Head of caudate nucleus (tissue), 42 donors: ENCODE results near the gene SOHLH1.

Source experiments
- DNase-seq, 42 donors: peaks; one replicate each; pipeline versions ENCODE4 v3.0.0 to v3.0.0-alpha.2; 2020 to 2021; ENCODE audit warnings: mixed read lengths in 7 of 42
- intact Hi-C: fragments of 100-400 bp; cut with DNase I; formaldehyde crosslinking; loops from one replicate; pipeline ENCODE4 v1.15.0; 2022

The SOHLH1 gene, protein sequence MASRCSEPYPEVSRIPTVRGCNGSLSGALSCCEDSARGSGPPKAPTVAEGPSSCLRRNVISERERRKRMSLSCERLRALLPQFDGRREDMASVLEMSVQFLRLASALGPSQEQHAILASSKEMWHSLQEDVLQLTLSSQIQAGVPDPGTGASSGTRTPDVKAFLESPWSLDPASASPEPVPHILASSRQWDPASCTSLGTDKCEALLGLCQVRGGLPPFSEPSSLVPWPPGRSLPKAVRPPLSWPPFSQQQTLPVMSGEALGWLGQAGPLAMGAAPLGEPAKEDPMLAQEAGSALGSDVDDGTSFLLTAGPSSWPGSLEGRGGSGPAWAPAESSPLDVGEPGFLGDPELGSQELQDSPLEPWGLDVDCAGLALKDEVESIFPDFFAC

DNA sequence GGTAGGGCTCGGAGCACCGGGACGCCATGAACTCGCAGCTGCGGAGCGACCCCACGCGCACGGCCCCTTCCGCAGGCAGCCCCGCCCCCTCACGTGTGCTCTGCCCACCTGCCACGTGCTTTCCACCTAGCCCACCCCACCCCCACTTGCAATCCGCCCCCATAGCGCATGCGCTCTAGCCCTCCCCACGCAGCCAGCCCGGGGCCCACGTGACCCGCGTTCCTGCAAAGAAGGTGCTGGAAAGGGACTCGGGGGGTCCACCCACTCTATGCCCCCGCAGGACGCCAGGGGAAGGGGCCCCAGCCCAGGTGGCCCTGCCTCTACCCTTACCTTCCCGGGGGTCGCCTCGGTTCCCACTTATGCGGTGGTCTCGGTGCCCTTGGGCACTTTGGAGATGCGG, at the start of gene SOHLH1:
TSS of gene SOHLH1 (minus strand) at position 42 of the 400 bp plus-strand sequence. CDS start at position 28, 14 bp downstream.
- intact Hi-C loops, result no loop called here
- DNase-seq, result peak in 1 of 42 donors; percentile 34

- intact Hi-C loops, result no loop called here
- DNase-seq, result no peak
Observed at GRCh38 chr9:135748676-135749075, 49.4 kb upstream of the SOHLH1 start.

- intact Hi-C loops, result no loop called here
- no peak for DNase-seq
Observed at GRCh38 chr9:135747311-135747710, 48.0 kb upstream of the SOHLH1 start.

DNA sequence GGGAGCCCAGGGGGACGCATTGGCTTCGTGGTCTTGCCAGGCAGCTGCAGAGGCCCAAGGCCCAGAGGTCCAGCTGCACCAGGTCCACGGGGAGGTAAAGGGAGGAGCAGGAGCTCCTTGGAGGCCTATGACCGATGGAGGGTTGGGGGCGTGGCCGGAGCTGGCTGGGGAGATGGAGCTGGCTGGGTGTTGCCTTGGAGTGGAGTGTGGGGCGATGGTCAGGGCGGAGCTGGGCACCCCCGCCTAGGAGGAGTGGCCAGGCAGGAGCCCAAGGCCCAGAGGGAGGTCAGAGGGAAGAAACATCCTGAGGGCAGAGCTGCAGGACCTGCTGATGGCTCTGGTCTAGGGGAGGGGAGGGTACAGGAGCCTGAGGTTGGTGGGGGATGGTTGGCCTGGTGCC, 47.3 kb upstream of the SOHLH1 start:
- intact Hi-C loops, result no loop called here
- no peak for DNase-seq

DNA sequence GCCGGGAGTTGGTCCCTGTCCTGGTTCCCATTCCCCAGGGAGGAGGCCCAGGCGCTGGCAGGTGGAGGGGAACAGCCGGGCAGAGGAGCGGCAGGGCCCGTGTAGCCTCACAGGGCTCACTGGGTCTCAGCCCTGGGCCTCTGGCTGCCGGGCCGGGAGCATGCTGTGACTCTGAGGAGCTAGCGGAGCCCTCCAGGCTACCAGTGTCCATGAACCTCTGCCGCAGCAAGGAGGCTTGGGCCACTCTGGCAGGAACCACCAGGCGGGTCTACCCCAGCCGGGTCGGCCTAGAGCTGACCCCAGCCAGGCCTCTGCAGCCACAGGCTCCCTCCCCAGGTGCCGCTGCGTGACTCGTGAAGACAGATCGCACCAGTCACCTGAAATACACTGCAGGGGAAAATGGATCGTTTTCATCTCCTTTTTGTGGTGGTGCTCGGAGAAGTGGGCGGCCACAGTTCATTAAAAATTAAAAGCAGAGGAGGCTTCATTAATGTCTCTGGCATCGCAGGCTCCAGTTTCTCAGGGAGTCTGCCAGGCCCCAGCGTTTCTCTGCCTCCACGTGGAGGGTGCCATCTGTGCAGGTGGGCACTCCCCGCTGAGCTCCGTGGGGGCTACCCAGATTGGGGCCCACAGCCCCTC, 46.5 kb upstream of the SOHLH1 start:
- intact Hi-C loops, result no loop called here
- peak in 15 of 42 donors; percentile 8 to 58 (median 36) for DNase-seq

DNA sequence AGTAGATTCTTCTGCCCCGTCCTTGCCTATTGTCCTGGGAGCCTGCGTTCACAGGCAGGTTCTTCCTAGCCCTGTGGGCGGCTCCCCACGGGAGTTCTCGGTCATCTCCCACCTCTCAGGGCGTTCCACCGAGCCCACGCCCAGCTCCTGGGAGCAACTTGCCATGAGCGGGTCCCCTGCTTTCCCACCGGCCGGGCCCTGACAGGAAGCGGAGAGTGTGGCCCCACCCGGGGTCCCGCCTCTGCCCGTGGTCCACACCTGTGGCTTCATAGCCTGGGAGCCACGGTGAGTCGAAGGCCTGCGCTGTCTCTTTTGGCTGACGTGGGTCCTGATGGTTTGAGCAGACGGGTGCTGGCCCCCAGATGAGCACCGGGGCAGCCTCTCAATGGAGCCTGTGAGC, 45.9 kb upstream of the SOHLH1 start:
- intact Hi-C loops, result no loop called here
- no peak for DNase-seq

DNA sequence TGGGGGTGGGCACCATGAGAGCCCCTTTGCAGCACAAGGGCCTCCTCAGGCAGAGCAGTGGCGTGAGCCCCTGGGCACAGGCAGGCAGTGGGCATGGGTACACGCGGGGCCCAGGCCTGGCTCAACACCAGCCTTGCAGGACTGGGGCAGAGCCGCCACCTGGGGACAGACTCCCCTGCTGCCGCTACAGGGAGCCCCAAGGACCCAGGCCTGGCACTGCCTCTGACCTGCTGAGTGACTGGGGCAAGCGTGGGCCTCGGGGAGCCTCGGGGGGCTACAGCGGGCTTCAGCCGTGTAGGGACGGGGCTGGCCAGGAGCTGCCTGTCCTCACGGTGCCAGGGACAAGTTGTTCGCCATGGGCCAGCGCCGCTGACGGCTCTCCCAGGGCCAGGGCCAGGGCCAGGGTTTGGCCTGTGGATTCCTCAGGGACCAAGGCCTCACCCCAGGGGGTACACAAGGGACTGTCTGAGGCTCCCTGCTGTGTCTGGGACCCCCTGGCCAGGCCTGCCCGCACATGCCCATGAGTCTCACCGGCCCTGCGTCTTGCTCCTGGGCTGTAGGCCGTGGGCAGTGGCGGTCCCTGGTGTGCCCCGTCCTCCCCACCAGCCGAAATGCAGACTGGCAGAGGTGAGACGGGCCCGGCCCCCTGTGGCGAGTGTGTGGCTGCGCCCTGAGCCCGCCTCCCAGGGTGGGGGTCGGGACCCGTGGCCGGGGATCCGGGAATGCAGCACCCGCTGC, 45.2 kb upstream of the SOHLH1 start:
- DNase-seq, result no peak

GRCh38 chr9:135743546-135744332, 44.5 kb upstream of the SOHLH1 start:
- intact Hi-C loops, result no loop called here
- DNase-seq, result no peak

More for the DNA sequence above, 45.2 kb upstream of the SOHLH1 start:
- intact Hi-C loops, result no loop called here

DNA sequence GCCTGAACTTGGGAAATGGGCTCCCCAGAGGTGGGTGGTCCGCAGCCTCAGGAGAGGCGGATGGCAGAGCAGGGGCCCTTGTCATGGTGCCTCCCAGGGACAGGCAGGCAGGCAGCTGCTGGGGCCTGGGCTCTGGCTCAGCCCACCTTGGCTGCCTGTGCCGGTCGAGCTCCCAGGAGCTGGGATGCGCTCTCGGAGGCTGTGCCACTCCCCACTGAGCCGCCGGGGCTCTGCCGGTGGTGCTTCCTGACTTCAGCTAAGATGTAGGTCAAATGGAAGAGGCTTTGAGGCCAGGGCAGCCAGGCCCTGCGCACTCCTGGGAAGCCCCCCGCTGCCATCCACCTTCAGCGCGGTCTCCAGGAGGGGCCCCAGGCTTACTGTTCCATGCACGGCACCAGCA, 43.7 kb upstream of the SOHLH1 start:
- peak in 2 of 42 donors; percentile 10 to 22 for DNase-seq
- intact Hi-C loops, result no loop called here

DNA sequence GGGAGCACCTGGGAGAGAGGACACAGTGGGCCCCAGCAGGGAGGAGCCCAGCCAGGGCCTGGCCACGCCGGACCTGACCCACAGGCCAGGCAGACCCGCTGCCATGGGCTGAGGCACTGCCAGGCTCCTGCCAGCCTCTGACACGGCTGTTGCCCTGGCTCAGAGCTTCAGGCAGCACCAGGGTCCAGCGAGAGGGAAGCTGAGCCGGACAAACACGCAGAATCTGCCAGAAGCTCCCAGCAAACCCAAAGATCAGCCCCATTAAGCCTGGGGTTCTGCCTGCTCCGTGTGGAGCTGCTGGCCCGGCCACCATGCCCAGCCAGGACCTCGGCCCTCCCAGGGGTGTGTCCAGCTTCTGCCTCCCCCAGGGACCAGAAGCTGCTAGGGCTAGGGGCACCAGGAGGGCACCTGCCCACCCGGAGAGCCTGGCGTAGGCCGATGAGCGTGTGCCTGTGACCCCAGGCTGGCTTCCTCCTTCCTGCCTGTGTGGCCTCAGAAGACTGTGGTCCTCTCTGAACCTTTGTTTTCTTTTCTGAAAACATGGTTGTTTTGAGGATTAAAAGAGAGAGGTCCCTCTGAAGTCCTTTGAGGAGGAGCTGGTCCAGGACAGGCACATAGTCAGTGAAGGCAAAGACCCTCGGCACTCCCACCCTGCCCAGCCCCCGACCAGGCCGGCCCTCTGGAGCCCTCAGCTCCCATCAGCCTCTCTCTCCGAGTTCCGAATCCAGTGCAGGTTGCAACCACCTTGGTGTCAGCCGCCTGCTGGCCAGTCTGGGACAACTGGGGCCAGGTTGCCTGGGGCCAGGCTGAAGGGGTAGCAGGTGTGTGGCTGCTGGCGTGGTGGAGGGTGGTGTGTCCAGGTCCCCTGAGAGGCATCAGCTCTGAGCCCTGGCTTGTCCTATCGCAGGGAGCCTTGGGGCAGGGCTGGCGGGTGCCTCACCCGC, 42.3 kb upstream of the SOHLH1 start:
- intact Hi-C loops, result no loop called here
- no peak for DNase-seq

DNA sequence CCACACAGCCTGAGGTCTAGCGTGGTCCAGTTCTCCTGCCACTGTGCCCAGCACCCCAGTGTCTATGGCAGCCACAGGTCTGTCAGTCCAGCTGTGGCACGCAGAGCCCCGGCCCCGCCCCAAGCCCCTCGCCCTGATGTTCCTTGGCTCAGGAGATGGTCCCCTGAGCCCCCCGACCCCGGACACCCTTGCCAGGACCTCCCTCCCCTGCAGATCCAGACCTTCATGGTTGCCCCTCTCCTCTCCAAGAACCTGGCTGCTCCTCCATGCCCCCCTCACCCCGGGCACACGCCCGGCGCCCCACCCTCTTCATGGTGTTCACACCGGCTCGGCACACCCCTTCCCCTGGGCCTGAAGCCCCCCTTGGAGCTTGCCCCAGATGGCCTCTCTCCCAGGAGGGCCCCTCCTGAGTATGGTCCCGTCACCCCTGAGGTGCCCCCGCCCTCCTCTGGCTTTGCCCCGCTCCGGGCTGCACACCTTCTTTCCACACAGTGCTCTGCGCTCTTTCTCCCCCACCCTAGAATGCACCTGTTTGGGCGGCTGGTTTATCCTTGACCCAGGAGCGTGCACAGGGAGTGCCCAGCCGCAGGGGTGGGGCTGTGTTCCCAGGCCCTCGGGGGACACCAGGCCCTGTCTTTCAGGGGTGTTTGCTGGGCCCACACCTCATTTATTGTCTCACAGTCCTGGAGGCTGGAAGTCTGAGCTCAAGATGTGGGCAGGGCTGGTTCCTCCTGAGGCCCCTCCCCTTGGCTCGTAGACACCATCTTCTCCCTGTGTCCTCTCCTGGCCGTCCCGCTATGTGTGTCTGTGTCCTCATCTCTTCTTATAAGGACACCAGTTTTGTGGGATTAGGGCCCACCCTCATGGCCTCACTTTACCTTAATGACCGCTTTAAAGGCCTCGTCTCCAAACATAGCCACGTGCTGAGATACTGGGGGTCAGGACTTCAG, 40.3 kb upstream of the SOHLH1 start:
- DNase-seq, result no peak
- intact Hi-C loops, result no loop called here

GRCh38 chr9:135737840-135738521, 38.7 kb upstream of the SOHLH1 start:
- intact Hi-C loops, result no loop called here
- DNase-seq, result no peak

DNA sequence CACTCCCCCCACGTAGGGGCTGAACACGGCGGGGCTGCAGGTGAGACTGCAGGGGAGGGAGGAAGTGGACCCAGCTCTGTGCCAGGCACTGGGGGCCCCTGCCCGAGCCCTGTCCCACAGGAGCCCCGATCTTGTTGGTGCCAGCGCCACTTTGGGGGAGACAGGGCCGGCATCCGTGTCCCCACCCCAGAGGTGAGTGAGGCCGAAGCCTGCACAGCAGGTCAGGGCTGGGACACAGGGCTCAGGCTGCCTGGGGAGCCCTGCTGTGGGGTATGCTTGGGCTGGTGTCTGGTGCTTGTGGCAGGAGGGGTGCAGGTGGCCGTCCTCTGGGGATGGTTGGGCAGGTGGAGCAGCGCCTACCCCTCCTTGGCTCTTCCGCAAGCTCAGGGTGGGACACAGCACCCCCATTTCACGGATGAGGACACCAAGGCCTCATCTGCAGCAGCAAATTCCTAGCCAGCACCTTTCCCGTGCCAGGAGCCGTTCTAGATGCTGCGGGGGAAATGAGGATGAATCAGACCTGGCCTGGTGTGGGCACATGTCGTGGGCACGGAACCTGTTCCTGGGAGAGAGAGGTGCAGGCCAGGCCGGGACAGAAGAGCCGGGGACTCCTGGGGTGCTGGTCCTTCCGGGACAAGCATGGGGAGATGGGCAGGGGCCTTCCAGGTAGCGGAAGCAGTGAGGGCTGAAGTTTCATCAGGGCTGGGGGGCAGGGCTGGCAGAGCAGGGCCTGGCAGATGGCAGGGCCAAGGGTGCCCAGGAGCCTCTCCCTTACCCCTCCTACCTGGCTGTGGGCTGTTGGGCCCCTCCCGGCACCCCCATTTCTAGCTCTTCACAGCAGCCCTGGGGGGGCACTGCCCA, 37.9 kb upstream of the SOHLH1 start:
- peak in 35 of 42 donors; percentile 9 to 75 (median 42) for DNase-seq
- intact Hi-C loops, result no loop called here

DNA sequence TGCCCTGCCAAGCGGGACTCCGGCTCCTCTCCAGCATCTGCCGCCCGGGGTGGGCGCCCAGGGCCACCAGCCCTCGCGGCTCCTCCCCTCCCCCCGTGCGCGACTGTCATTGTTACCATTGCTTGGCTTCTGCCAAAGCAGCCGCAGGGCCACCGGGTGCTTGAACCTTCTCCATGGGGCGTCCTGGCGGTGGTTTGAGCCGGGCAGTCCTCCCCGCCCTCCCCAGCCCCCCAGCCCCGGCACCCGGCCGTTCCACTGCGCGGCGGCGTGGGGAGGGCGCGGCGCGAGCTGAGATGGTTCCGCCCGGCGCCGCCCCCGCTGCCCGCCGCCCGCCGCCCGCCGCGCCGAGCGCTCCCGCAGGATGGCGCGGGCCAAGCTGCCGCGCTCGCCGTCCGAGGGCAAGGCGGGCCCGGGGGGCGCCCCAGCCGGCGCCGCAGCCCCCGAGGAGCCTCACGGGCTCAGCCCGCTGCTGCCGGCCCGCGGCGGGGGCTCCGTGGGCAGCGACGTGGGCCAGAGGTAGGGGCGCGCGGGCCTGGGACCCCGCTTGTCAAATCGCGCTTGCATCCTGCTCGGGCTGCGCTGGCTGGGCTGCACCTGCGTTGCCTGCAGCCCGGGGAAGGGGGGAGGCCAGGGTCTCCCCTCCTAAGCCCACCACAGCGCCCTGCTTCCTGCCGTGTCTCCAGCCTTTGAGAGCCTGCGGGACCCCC, 37.1 kb upstream of the SOHLH1 start:
- intact Hi-C loops, result no loop called here
- DNase-seq, result peak in 23 of 42 donors; percentile 7 to 57 (median 32)

- intact Hi-C loops, result no loop called here
- DNase-seq, result no peak
Observed at GRCh38 chr9:135734616-135735144, 35.4 kb upstream of the SOHLH1 start.
